A673 (cell line): ENCODE measurements around the gene ELF5. TPM values are rescaled to one million over a fixed set of nuclear protein-coding genes. Genes with fewer than 3 reads are reported as not detected.
A peak's percentile ranks its signal among the peaks of the same experiment; 100 is the strongest.

Source experiments
- BruUV-seq: library from RNA; stranded (reverse); fragments of 400-500 nt; replicated peaks from 2 replicates; lab custom pipeline; 2021; lab: Mats Ljungman, UMichigan
- CTCF ChIA-PET: fragments of 300-600 bp; sonication (Branson Sonifier 250); formaldehyde crosslinking; loops from one replicate; lab custom pipeline; 2022; ENCODE audit warnings: antibody characterized with exemption; lab: Charles Lee
- POLR2A ChIA-PET: fragments of 300-600 bp; sonication (Branson Sonifier 250); formaldehyde crosslinking; loops from one replicate; lab custom pipeline; 2022; ENCODE audit warnings: antibody characterized with exemption; ENCODE audit not compliant: low non-redundant PET; lab: Charles Lee
- DNase-seq: peaks from one replicate; pipeline ENCODE4 v3.0.0-alpha.2; 2015; ENCODE audit warnings: low spot score
- H3K27ac ChIP-seq: fragments of 200-600 bp; sonication (generic); 2 replicates; pipeline ENCODE4 v1.5.1; 2016; ENCODE audit warnings: mixed run types, low read depth, mild to moderate bottlenecking, mixed read lengths, antibody characterized with exemption, low read length; ENCODE audit not compliant: poor library complexity, severe bottlenecking
- H3K27me3 ChIP-seq: fragments of 200-600 bp; sonication (generic); replicated peaks from 2 replicates; pipeline ENCODE4 v1.6.1; 2017; ENCODE audit warnings: mixed run types, low read depth, mild to moderate bottlenecking, mixed read lengths, antibody characterized with exemption, low read length; ENCODE audit not compliant: insufficient read depth, poor library complexity
- H3K36me3 ChIP-seq: fragments of 200-600 bp; sonication (generic); 2 replicates; pipeline ENCODE4 v1.6.1; 2016; ENCODE audit warnings: mixed run types, mild to moderate bottlenecking, mixed read lengths, antibody characterized with exemption, low read length; ENCODE audit not compliant: insufficient read depth, poor library complexity, severe bottlenecking
- H3K4me1 ChIP-seq: fragments of 200-600 bp; sonication (generic); 2 replicates; pipeline ENCODE4 v1.6.1; 2017; ENCODE audit warnings: mixed run types, mild to moderate bottlenecking, mixed read lengths, antibody characterized with exemption, low read length; ENCODE audit not compliant: insufficient read depth, poor library complexity, severe bottlenecking
- H3K4me3 ChIP-seq: fragments of 200-600 bp; sonication (generic); 2 replicates; pipeline ENCODE4 v1.5.1; 2016; ENCODE audit warnings: low read depth, mixed run types, mild to moderate bottlenecking, mixed read lengths, low read length; ENCODE audit not compliant: poor library complexity, severe bottlenecking
- H3K9me3 ChIP-seq: fragments of 200-600 bp; sonication (generic); 2 replicates; pipeline ENCODE4 v1.6.1; 2016; ENCODE audit warnings: mixed run types, low read depth, mild to moderate bottlenecking, mixed read lengths, antibody characterized with exemption, low read length; ENCODE audit not compliant: poor library complexity, severe bottlenecking
- CTCF ChIP-seq: fragments of 300-800, 200-600 bp; sonication (generic); conservative IDR thresholded peaks from 2 replicates; pipeline ENCODE4 v1.5.1; 2017; ENCODE audit warnings: low read depth, mild to moderate bottlenecking, antibody characterized with exemption, low read length, moderate library complexity, mixed read lengths
- EZH2 ChIP-seq: fragments of 200-600 bp; sonication (generic); IDR thresholded peaks from 2 replicates; pipeline ENCODE4 v1.6.1; 2017; ENCODE audit warnings: borderline replicate concordance, low read depth, mild to moderate bottlenecking, mixed read lengths, antibody characterized with exemption, low read length; ENCODE audit not compliant: poor library complexity, severe bottlenecking
- intact Hi-C: fragments of 100-400 bp; cut with micrococcal nuclease; formaldehyde crosslinking; loops from one replicate; pipeline ENCODE4 v1.10.0; 2022; ENCODE audit not compliant: unreplicated experiment
- total RNA-seq: library from RNA; stranded (reverse); gene quantifications from 2 replicates; pipeline ENCODE4 v1.2.3, GENCODE V29; 2021

ELF5 gene
- total RNA-seq, 1 experiment from 2014 or later, result not detected

DNA sequence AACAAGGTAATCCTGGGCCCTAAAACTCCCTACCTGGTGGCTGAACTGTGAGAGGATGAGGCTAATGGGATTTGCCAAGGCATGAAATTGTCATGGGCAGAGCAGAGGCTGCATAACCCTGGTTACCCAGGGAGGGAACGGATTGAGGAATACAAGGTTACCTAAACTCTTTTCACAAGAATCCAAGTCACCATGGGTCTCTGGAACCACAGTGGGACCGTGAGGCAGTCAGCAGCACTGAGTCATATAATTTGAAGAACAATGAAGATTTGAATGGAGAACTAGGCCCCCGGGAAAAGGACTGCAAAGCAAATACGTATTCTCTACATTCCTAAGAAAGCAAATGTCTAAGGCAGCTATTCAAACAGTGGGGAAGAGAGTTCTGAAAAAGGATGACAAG is 55.1 kb downstream of the ELF5 start:
- intact Hi-C loops, result no loop called here
- ChIA-PET CTCF (no interaction called here), POLR2A (no interaction called here)
- Histone ChIP-seq H3K27ac (no peak overlapping the region), H3K9me3 (no peaks in the 10 kb centered on the region), H3K4me3 (no peak overlapping the region), H3K4me1 (no peaks in the 10 kb centered on the region), H3K27me3 (no peaks in the 10 kb centered on the region), H3K36me3 (peaks cover 15% of the 10 kb centered on the region)
- TF ChIP-seq CTCF (no peak), EZH2 (no peak)
- no TSS peak for BruUV-seq
- peak; percentile 65 for DNase-seq

- Histone ChIP-seq H3K27ac (no peak overlapping the region), H3K4me1 (no peaks in the 10 kb centered on the region), H3K27me3 (no peaks in the 10 kb centered on the region), H3K36me3 (peaks cover 15% of the 10 kb centered on the region), H3K9me3 (no peaks in the 10 kb centered on the region), H3K4me3 (no peak overlapping the region)
- DNase-seq, result no peak
- POLR2A ChIA-PET, result no interaction called here
- TF ChIP-seq EZH2 (no peak), CTCF (no peak)
- intact Hi-C loops, result no loop called here
- BruUV-seq, result no TSS peak
- CTCF ChIA-PET, result no interaction called here
Measured at GRCh38 chr11:34457607-34458006, 56.0 kb downstream of the ELF5 start.

DNA sequence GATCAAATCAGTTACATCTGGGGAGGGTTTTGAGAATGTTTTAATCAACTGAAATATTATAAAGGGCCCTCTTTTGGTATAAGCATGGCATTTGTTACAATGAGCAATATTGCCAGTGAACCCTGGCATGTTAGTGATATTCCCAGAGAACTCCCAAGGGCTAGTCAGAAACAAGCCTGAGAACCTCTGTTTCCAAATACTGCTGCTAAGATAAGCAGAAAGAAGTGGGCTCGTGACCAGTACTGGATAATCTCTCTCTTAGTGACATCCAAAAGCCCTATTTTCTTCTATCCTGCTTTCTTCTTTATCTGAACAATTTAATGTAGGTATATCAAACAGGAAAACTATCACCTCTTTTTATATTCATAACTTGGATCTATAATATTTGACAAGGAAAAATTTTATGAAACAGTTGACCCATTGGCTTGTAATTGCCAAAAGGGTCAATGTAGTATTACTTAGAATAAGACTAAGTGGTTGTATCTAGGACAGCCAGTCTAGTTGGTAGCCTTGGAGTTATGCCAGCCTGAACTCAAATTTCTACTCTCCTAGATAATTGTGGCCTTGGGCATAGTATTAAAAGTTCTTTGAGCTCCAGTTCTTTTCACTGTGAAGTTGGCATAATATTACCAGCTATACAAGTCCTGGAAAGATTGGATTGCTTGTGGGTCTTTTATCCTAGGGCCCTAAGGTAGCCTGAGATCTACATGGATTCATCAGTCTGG is 59.1 kb downstream of the ELF5 start:
- Histone ChIP-seq H3K9me3 (no peaks in the 10 kb centered on the region), H3K27me3 (no peaks in the 10 kb centered on the region), H3K36me3 (peaks cover 15% of the 10 kb centered on the region), H3K27ac (no peak overlapping the region), H3K4me3 (no peak overlapping the region), H3K4me1 (no peaks in the 10 kb centered on the region)
- BruUV-seq, result no TSS peak
- intact Hi-C loops, result no loop called here
- no peak for DNase-seq
- POLR2A ChIA-PET, result no interaction called here
- TF ChIP-seq CTCF, result no peak
- TF ChIP-seq EZH2, result no peak
- CTCF ChIA-PET, result no interaction called here
